HG02840 (cell line): Measurements from ENCODE around the gene SLAIN1.

Experiments used
- ATAC-seq: cut with Tn5 transposase; IDR thresholded peaks from one replicate; pipeline ENCODE4 v1.9.1; 2021; ENCODE audit warnings: mild to moderate bottlenecking, moderate library complexity, moderate number of reproducible peaks; ENCODE audit not compliant: unreplicated experiment, low FRiP score

Gene SLAIN1

DNA sequence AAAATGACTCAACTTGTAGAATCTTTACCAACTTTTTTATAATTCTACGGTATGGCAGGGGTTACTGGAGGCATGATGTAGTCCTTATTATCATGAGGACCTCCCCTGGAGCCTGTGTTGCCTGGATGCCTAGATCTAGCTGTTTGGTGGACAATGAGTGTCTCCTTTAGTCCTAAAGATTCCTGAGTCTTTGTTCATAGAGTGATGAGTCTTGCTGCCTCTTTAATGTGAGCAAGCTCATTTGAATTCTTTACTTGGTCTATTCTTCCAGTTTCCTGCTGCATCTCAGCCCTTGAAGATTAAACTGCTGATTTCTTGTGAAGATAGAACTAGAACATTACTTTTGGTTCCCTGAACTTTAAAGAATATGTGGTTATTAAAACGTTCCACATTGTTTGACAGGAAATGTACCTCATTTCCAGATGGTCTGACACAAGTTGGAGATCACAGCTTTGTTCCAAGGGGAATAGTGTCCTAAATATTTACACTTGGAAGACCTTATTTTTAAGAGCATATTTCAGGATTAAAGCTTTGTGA lies 51.9 kb downstream of the SLAIN1 start:
- ATAC-seq: no peak

- peak; percentile 74 for ATAC-seq
These were observed 54.3 kb downstream of the SLAIN1 start for GRCh38 chr13:77751513-77752456.

GRCh38 chr13:77752512-77753069 lies 55.1 kb downstream of the SLAIN1 start:
- no peak for ATAC-seq

DNA sequence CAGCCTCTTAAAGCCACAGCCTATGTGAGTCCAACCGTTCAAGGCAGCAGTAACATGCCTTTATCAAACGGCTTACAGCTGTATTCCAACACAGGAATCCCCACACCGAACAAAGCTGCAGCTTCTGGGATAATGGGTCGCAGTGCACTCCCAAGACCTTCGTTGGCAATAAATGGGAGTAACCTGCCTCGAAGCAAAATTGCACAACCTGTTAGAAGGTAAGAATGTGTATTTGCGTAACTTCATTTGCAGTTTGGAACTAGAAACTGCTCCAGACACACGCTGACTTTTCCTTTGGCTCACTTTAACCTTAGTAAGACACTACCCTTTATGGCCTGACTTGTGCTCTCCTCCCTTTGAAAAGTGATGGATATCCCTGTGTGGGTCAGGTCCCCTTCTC lies 63.4 kb downstream of the SLAIN1 start:
- no peak for ATAC-seq

GRCh38 chr13:77767413-77767812 lies 69.9 kb downstream of the SLAIN1 start:
- ATAC-seq: no peak

DNA sequence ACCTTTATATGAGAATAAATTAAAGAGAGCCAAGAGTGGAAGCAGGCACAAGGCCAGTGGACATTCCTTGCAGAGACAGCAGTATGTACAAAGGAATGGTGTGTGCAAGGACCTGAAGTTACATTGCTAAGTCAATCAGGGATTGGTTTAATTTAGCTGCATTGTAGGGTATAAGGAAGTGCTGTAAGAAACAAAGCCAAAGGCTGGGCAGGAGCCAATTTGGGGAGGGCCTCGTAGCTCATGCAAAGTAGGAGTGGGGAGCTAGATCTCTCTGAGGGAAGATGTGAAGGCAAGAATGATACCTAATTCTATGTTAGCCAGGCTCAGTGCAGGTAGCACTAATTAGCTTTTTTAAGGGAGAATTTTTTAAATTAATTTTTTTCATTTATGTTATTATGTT lies 76.7 kb downstream of the SLAIN1 start:
- ATAC-seq: no peak

DNA sequence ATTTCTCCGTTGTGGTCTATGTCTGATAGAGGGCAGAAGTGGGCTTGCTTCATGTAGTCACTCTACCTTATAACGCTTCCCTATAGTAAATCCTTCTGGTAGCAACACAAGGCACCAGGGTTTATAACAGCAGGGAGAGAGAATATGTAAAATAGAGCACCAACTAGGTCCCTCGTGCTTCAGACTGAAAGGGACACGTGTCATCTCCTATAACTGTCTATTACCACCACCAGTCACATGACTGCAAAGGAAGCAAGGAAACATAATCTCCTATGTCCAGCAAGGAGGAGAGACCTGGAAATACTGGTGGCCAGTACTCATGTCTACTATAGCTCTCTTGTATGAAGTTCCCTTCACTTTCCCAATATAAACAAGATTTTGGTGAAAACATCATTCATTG lies 79.2 kb downstream of the SLAIN1 start:
- no peak for ATAC-seq

DNA sequence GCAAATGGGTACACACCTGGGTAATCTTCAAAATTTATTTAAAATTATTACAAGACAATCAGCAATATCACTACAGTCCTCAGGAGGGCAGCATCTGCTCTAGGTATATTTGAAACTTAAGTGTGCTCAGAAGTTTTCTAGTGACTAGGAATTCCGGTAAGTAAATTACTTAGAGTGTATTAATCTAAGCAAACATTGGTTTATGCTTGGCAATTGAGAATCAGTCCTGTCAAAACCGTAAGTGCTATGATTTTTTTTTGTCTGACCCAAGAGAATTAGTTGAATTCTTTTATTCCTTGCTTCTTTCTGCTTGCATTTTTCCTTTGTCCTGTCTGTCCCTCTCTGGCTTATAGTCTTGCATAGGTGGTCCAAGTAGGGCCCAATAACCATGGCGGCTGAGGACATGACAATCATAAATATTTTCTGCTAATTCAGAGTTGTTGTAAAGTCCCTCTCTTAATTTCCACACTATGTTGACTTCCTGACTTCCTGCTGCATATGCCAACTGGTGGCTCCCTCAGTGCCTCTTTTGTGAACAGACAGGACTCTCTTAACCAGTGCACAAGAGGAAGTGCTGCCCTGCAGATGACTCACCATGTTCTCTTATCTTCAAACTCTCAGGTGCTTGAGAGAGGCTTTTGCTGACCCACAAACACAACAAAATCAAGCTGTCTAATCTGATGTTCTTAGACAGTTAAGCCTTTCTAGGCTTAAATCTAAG lies 82.2 kb downstream of the SLAIN1 start:
- peak; percentile 56 for ATAC-seq

- ATAC-seq: no peak
These were observed 84.3 kb downstream of the SLAIN1 start for GRCh38 chr13:77781808-77782207.

DNA sequence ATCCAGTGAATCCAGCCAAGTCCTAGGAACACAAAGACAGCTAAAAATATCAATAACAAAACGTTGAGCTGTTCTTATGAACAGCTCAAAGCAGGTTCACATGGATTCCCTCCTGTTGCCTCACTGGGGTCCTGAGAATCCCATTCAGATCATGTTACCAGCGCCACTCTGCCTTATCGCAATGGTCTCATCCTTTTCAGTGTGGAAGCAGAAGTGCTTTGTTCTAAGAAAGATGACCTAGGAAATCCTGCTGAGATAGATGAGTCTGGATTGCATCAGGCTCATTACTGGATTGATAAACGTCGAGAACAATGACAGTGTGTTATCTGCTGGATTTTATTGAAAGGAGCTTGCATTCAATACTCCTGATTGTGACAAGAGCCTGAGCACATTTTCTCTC lies 87.0 kb downstream of the SLAIN1 start:
- ATAC-seq: no peak

- no peak for ATAC-seq
These were observed 89.3 kb downstream of the SLAIN1 start for GRCh38 chr13:77786695-77787287.

DNA sequence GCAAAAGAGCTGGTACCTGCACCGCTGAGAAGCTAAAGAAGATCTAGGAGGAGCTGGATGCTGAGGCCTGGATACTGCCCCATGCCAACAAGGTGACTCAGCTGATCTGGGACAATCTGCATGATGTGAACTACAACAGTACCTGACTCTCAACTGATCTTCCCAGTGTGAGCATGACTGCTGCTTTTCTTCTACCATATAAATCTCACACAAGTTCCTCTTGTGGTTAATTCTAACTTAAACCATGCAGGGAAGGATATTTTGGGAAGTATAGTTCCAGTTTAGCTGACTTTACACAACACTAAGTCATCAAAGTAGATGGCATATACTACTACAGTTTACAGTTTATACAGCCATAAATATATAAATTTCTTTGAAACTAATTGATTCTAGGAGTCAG lies 91.9 kb downstream of the SLAIN1 start:
- ATAC-seq: no peak

DNA sequence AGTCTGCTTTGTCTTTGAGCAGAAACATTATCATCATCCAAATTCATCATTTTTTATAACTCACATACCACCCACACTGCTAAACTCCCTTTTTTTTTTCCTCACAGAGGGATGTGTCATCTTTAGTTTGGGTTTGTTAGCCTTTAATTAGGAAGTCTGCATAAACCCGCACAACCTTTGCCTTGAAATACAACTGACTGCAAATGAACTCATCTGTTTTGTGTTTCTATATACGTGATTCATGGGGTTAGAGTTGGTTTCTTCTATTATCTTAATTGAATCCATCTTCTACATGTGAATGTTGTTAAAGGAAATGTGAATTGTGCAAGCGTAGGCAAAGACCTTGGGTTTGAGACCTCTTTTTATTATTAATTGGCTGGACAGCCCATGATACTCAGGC lies 102.7 kb downstream of the SLAIN1 start:
- ATAC-seq: no peak

DNA sequence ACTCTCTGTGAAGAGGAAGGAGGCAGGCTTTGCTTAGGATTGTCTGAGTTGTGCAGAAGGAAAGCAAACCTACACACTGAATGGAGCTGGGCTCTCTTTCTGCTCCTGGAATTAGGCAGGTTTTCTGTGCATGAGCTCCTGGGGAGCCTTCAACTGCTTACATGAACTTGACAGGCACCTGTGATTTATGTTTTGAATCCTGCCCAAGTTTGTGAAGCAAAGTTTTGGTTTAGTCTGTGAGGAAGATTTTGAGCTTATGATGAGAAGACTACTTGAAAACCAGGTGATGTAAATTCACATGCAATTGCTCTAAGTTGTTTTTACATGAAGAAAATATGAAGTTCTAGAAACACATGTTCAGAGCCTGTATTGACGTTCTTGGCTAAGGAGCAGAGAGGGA lies 109.0 kb downstream of the SLAIN1 start:
- ATAC-seq: no peak

DNA sequence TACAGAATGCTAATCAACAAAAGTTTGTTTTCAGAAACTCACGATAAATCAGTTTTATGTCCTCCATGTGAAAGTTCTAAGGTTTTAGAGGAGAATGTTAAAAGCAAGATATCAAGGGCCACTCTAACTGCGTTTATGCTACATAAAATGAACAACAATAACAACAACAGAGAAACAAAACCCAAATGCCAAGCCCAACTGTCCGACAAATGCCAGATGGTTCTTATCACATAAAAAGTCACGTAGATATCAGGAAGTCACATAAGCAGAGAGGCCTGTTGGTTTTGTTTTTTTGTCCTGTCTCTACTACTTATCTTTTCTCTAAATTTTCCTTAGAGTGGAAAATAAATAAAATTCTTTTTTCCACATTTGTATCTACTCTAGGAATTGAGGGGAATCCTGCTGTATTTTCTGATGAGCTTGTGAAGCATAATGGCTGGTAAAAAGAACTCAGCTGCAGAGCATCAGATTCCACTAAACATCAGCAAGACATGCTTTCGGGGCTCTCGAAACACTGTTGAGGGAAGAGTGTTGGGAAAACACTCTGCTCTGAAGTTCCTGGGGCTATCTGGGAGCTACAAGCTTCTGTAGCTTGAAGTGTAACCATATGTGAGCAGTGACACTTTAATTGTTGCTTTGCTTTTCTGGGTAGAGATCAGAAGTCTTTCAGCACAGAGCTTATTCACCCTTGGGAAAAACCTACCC lies 110.1 kb downstream of the SLAIN1 start:
- no peak for ATAC-seq

DNA sequence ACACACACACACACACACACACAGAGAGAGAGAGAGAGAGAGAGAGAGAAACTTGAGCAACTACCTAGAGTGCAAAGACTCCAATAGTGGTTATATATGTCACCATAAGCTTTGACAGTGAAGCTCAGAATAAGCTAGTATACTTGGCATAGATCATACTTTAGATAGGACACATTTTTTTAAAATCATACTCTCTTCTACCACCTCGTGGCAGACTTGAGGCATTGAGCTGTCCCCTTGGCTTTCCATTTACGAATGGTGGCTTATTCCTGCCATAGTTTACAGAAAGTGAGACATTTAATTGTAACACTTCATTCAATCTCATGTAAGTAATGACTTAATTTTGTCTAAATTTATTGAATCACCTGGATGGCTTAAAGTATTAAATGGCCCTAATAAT lies 112.9 kb downstream of the SLAIN1 start:
- peak; percentile 73 for ATAC-seq

DNA sequence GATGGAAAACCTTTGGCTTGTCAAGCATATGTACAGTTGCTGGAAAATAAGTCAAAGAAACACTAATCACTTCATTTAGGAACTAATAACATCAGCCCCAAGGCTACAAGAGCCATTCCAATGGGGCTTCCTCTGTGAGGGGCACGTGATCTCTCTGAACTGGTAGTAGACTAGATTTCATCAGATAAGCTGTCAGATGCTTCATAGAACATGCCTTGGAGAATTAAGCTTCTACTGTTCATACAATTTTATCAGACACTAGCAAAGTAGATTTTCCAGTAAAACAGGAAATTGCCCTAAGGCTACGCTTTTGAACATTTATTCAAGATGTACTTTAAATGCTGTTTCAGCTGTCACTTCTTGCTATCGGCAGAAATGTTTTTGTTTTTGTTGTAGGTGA lies 113.4 kb downstream of the SLAIN1 start:
- no peak for ATAC-seq

DNA sequence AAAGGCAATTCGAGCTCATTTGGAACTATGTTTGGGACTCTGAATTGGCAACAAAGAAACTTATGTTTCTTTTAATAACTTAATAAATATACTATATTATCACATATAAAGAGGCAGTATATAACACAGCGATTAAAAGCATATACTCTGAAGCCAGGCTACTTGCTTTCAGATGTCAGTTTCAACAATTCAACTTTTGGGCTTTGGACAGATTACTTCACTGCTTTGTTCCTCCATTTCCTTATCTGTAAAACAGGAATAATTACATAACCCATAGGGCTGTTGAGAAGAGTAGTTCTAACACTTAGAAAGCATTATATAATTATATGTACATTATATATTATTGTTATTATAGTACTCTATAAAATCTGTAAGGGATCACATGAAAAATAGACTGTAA lies 113.9 kb downstream of the SLAIN1 start:
- no peak for ATAC-seq

- no peak for ATAC-seq
These were observed 114.5 kb downstream of the SLAIN1 start for GRCh38 chr13:77811981-77812380.
